Glomerular visceral epithelial cell (primary cell): Measurements from ENCODE around the gene OBSL1.

Source experiments
- DNase-seq: peaks from one replicate; pipeline ENCODE4 v3.0.0-alpha.2; 2016; ENCODE audit errors: extremely low spot score

The OBSL1 gene

GRCh38 chr2:219571311-219572236 lies at the start of gene OBSL1:
TSS of gene OBSL1 (minus strand) at chr2:219571539. CDS start at chr2:219571232, 307 bp downstream.
- peak; percentile 83 for DNase-seq

GRCh38 chr2:219620546-219620945 lies 49.2 kb upstream of the OBSL1 start:
- no peak for DNase-seq

- DNase-seq = no peak
Observed at GRCh38 chr2:219619235-219619634, 47.9 kb upstream of the OBSL1 start.

- no peak for DNase-seq
Observed at GRCh38 chr2:219618733-219619122, 47.4 kb upstream of the OBSL1 start.

- no peak for DNase-seq
Observed at GRCh38 chr2:219616550-219616949, 45.2 kb upstream of the OBSL1 start.

GRCh38 chr2:219615894-219616293 lies 44.6 kb upstream of the OBSL1 start:
- DNase-seq = no peak

- no peak for DNase-seq
Observed at GRCh38 chr2:219615036-219615435, 43.7 kb upstream of the OBSL1 start.

GRCh38 chr2:219614076-219614860 lies 42.9 kb upstream of the OBSL1 start:
- no peak for DNase-seq

- no peak for DNase-seq
Observed at GRCh38 chr2:219613461-219614070, 42.2 kb upstream of the OBSL1 start.

- DNase-seq = no peak
Observed at GRCh38 chr2:219612577-219613286, 41.4 kb upstream of the OBSL1 start.

- no peak for DNase-seq
Observed at GRCh38 chr2:219611866-219612576, 40.7 kb upstream of the OBSL1 start.

GRCh38 chr2:219611306-219611705 lies 40.0 kb upstream of the OBSL1 start:
- DNase-seq = no peak

GRCh38 chr2:219609149-219609750 lies 37.9 kb upstream of the OBSL1 start:
- no peak for DNase-seq

- no peak for DNase-seq
Observed at GRCh38 chr2:219608399-219608964, 37.1 kb upstream of the OBSL1 start.

GRCh38 chr2:219607931-219608330 lies 36.6 kb upstream of the OBSL1 start:
- DNase-seq = no peak

- DNase-seq = no peak
Observed at GRCh38 chr2:219605607-219605954, 34.2 kb upstream of the OBSL1 start.

GRCh38 chr2:219603771-219604170 lies 32.4 kb upstream of the OBSL1 start:
- DNase-seq = no peak

- DNase-seq = no peak
Observed at GRCh38 chr2:219598308-219599078, 27.2 kb upstream of the OBSL1 start.

- DNase-seq = peak; percentile 98
Observed at GRCh38 chr2:219597552-219598307, 26.4 kb upstream of the OBSL1 start, which contains the start of gene STK11IP. TSS of gene STK11IP (plus strand) at chr2:219597857. CDS start at chr2:219598120, 263 bp downstream.
